Hematopoietic multipotent progenitor cell treated with erythropoietin and hydrocortisone succinate and interleukin-3 and kit ligand, for 15 days (in vitro differentiated cells): Measurements from ENCODE around the gene KIRREL2.
"Not testable (repeated sequence)": the region's sequence is repeated elsewhere in the genome, so short reads cannot be mapped to it uniquely, and the experiment has no call there.

Experiments
- DNase-seq: peaks from one replicate; pipeline ENCODE4 v3.0.0-alpha.2; 2015; ENCODE audit warnings: low spot score

Gene KIRREL2

DNA sequence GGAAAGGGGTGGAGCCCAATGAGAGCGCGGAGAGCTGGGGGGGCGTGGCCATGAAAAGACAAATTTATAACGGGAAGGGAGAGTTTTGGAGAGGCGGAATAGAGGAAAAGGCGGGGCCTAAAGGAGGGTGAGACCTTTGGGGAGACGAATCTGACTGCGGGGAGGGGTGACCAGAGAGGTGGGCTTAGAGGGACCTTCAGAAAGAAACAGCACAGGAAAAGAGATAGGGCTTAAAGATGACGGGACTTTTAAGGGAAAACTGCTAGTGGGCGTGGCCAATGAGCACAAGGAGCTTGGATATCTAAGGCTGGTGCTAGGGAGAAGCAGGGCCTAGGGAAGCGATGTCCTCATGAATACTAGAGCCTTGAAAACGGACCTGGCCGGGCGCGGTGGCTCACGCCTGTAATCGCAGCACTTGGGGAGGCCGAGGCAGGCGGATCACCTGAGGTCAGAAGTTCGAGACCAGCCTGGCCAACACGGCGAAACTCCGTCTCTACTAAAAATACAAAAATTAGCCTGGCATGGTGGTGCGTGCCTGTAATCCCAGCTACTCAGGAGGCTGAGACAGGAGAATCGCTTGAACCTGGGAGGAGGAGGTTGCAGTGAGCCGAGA, 13.5 kb downstream of the KIRREL2 start:
- DNase-seq: not testable (repeated sequence)

DNA sequence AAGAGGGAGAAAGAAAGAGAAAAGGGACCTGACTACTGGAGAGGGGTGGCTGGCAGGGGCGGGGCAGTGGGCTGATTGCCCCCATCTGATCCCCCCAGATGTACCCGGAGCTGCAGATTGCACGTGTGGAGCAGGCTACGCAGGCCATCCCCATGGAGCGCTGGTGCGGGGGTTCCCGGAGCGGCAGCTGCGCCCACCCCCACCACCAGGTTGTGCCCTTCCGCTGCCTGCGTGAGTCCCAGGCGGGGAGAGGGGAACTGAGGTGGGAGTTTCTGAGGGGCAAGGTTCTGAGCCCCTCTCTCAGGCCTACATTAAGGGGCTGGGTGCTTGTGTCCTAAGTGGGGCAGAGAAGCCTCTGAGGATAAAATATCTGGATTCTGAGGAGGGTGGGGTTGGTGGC, 14.1 kb downstream of the KIRREL2 start:
- DNase-seq: no peak

DNA sequence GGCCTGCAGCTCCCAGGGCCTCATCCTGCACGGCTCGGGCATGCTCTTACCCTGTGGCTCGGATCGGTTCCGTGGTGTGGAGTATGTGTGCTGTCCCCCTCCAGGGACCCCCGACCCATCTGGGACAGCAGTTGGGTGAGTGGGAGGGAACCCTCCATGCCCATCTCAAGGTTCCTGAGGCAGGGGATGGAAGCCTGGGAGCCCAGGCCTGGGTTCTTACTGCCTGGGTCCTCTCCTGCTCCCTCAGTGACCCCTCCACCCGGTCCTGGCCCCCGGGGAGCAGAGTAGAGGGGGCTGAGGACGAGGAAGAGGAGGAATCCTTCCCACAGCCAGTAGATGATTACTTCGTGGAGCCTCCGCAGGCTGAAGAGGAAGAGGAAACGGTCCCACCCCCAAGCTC, 14.9 kb downstream of the KIRREL2 start:
- DNase-seq: no peak

DNA sequence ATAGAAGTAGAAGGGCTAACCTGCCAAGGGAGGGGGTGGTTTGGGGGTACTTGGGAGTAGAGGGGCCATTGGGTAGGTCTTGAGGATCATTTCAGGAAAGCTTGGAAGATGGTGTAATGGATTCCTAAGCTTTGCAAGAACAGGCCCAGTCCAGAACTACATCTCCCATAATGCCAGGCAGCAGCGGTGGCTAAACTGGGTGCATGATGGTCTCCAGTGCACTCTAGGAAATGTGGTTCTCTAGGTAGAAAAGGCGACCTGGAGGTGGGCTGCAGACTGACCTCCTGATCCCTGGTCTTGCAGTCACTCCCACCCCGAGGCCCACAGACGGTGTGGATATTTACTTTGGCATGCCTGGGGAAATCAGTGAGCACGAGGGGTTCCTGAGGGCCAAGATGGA, 15.5 kb downstream of the KIRREL2 start:
- no peak for DNase-seq

GRCh38 chr19:35874392-35874930, 17.8 kb downstream of the KIRREL2 start:
- DNase-seq: no peak

DNA sequence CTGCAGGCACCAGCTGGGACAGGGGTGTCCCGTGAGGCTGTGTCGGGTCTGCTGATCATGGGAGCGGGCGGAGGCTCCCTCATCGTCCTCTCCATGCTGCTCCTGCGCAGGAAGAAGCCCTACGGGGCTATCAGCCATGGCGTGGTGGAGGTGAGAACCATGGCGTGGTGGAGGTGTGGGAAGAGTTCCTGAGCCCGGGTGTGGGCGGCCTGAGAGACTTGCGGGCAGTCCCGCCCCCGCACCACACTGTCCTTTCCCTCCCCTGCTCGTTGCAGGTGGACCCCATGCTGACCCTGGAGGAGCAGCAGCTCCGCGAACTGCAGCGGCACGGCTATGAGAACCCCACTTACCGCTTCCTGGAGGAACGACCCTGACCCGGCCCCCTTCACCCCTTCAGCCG, 22.4 kb downstream of the KIRREL2 start:
- no peak for DNase-seq

DNA sequence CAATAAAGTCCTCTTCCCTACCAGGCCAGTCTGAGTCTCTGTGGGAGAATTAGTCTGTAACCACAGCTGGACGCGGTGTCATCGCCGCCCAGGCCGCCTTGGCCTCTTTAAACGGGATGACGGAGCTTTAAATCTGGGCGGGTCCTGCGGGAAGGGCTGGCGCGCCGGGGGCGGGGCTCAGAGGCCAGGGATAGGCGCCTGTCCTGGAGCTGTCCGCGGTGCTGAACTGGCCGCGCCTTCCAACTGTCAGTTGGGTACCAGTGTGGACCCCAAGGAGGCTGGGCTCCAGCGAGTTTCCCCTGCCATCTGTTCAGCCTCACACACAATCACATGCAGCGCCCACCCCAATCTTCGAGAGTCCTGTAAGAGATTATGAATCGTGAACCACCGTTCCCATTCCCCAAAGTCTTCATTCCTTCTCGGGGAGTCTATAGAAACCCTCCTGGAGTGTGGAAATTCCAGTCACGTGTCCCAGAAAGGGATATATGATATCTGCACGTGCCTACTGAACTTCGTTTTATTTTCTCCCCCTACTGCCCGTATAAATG, 23.1 kb downstream of the KIRREL2 start:
- peak; percentile 66 for DNase-seq

GRCh38 chr19:35882114-35882832, 25.6 kb downstream of the KIRREL2 start:
- DNase-seq: peak; percentile 29

- DNase-seq: no peak
Measured at GRCh38 chr19:35883882-35884281, 27.2 kb downstream of the KIRREL2 start.

DNA sequence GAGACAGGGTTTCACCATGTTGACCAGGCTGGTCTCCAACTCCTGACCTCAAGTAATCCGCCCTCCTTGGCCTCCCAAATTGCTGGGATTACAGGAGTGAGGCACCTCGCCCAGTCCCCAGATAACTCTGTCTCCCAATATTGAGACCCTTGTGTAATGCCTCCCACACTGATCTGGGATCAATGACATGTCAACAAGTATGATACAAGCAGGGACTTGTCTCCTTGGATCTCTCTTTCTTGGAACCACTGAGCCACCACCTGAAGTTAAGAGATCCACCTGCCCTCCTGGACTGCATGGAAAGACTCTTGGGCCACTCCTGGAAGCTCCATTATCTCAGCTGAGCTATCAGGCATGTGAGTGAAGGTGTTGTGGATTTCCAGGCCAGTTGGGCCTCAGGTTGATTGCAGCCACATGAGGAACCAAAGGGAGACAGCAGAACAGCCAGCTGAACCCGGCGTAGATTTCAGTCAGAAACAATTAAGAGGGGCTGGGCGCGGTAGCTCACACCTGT, 28.6 kb downstream of the KIRREL2 start:
- DNase-seq: no peak

- no peak for DNase-seq
Measured at GRCh38 chr19:35885904-35886303, 29.2 kb downstream of the KIRREL2 start.

GRCh38 chr19:35887197-35887596, 30.5 kb downstream of the KIRREL2 start:
- no peak for DNase-seq

- no peak for DNase-seq
Measured at GRCh38 chr19:35888398-35888797, 31.7 kb downstream of the KIRREL2 start.

DNA sequence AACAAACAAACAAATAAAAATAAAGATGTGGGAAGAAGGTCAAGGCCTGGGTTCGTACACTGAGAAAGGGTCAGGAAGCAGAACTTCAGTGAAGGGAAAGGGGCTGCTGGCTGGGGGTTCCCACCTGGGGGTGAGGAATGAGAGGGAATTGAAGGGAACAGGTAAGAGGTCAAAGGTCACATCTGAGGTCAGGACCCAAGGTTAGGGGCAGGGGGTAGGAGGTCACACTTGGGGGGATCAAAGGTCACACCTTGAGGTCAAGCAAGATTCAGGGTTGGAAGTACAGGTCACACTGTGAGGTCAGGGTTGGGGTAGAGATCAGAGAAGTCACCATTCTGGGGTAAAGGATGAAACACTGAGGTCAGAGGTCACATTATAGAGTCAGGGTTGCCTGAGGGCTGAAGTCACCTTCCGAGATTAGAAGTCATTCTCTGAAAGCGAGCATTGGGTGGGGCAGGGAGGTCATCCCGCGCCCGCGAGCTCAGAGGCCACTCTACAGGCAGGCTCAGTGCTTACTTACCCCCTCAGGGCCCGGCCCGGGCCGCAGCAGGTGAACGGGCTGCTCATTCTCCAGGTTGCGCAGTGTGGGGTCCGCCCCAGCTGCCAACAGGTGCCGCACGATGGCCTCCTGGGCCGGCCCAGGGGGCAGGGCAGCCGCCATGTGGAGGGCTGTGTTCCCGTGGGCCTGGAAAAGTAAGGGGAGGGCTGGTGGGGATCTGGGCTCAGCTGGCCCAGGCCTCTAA, 32.8 kb downstream of the KIRREL2 start:
- DNase-seq: no peak

DNA sequence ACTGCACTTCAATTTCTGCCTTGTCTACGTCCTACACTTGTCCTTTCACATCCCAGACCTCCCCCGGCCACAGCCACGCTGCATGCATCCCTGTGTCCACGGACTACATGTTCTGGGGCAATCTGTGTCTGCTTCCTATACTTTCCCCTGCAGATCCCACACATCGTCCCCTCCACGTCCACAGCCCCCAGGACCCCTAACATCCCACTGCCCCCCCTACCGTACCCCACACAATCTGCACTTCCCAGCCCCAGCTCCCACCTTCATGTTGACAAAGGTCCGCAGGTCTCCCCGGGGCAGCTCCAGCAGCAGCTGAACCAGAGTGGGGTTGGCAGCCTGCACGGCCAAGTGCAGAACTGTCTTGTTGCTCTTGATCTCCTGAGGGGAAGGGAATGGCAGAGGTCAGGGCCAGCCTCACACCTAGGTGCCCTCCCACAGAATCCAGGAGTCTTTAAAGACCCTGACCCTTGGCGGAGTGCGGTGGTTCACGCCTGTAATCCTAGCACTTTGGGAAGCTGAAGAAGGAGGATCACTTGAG, 33.5 kb downstream of the KIRREL2 start:
- DNase-seq: no peak

GRCh38 chr19:35891819-35892218, 35.1 kb downstream of the KIRREL2 start:
- not testable (repeated sequence) for DNase-seq

DNA sequence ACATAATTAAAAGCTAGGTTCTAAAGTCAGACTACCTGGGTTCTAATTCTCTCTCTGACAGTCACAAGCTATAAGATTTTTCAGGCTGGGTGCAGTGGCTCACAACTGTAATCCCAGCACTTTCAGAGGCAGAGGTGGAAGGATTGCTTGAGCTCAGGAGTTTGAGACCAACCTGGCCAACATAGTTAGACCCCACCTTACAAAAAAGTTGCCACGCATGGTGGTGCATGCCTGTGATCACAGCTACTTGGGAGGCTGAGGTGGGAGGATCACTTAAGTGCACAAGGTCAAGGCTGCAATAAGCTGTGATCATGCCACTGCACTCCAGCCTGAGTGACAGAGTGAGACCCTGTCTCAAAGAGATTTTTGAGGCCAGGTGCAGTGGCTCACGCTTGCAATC, 37.6 kb downstream of the KIRREL2 start:
- no peak for DNase-seq

- no peak for DNase-seq
Measured at GRCh38 chr19:35895911-35896642, 39.4 kb downstream of the KIRREL2 start.

- DNase-seq: no peak
Measured at GRCh38 chr19:35896643-35897040, 39.9 kb downstream of the KIRREL2 start.

- no peak for DNase-seq
Measured at GRCh38 chr19:35897706-35898451, 41.2 kb downstream of the KIRREL2 start.

DNA sequence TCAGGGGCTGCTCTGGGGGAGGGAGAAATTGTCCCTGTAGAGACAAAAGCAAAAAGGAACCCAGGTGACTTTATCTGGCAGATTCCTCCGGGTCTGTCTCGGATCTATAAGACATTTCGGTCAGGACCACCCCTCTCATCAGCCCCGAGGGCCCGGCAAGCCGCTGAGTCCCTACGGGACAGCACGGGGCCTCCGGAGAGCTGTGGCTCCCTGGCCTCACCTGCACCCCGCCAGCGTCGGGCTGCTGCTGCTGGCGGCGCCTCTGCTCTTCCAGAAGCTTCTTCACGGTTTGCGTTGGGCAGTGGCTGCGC, 41.7 kb downstream of the KIRREL2 start:
- no peak for DNase-seq
